HEK293 (cell line): ENCODE data around the gene ZNF835.
"Not testable (repeated sequence)": the region's sequence is repeated elsewhere in the genome, so short reads cannot be mapped to it uniquely, and the experiment has no call there.

ENCODE experiments used
- CTCF ChIA-PET: fragments of 350-600 bp; formaldehyde crosslinking; extraction: SDS; loops from one replicate; lab custom pipeline; 2021; ENCODE audit warnings: antibody characterized with exemption; lab: Yijun Ruan, JAX
- POLR2A ChIA-PET: fragments of 300-600 bp; formaldehyde crosslinking; extraction: SDS; loops from one replicate; lab custom pipeline; 2020; ENCODE audit warnings: antibody characterized with exemption, inconsistent platforms; lab: Yijun Ruan, JAX
- H3K27ac ChIP-seq: fragments of 200-500 bp; sonication (Bioruptor generic); 2 replicates; pipeline ENCODE4 v1.5.1; 2014; ENCODE audit warnings: low read depth, low read length, control low read depth, inconsistent platforms; ENCODE audit errors: extremely low read depth
- H3K36me3 ChIP-seq, 2 experiments: fragments of 200-500 bp in 1 of 2; sonication (Bioruptor generic) in 1 of 2; 1 replicate in 1 of 2; 2 replicates in 1 of 2; pipeline ENCODE4 v1.5.1; 2014 to 2017; ENCODE audit warnings: inconsistent platforms in 2 of 2, low read length in 2 of 2; ENCODE audit not compliant: control insufficient read depth in 2 of 2, insufficient read depth in 1 of 2
- H3K4me1 ChIP-seq: fragments of 200-500 bp; sonication (Bioruptor generic); 2 replicates; pipeline ENCODE4 v1.5.1; 2014; ENCODE audit warnings: mild to moderate bottlenecking, low read length, inconsistent platforms; ENCODE audit not compliant: control insufficient read depth, insufficient read depth
- H3K4me3 ChIP-seq: 2 replicates; pipeline ENCODE4 v1.5.1; 2011; ENCODE audit warnings: low read depth, mild to moderate bottlenecking, control low read depth, low read length, moderate library complexity
- H3K9me3 ChIP-seq: fragments of 200-500 bp; sonication (Bioruptor generic); 2 replicates; pipeline ENCODE4 v1.5.1; 2014; ENCODE audit warnings: low read depth, low read length, inconsistent platforms; ENCODE audit not compliant: control insufficient read depth, insufficient read depth
- HIC1 ChIP-seq: fragments of 450-650 bp; formaldehyde crosslinking; IDR thresholded peaks from 2 replicates; pipeline ENCODE4 v1.5.1; 2016; ENCODE audit warnings: missing biosample characterization, missing genetic modification characterization
- HOXC10 ChIP-seq: sonication (generic); formaldehyde crosslinking; IDR thresholded peaks from 2 replicates; pipeline ENCODE4 v1.8.1; 2023; ENCODE audit warnings: mild to moderate bottlenecking, missing genetic modification reagents
- OSR2 ChIP-seq: fragments of 450-650 bp; formaldehyde crosslinking; IDR thresholded peaks from 2 replicates; pipeline ENCODE4 v1.5.1; 2016; ENCODE audit warnings: missing biosample characterization, missing genetic modification characterization
- ZEB2 ChIP-seq: fragments of 450-650 bp; formaldehyde crosslinking; IDR thresholded peaks from 2 replicates; pipeline ENCODE4 v1.5.1; 2016; ENCODE audit warnings: missing biosample characterization, missing genetic modification characterization
- ZNF133 ChIP-seq: fragments of 450-650 bp; formaldehyde crosslinking; IDR thresholded peaks from 2 replicates; pipeline ENCODE4 v1.5.1; 2016; ENCODE audit warnings: missing biosample characterization, missing genetic modification characterization
- ZNF274 ChIP-seq, 2 experiments: fragments of 200-500 bp in 1 of 2; fragments of 450-650 bp in 1 of 2; sonication (Bioruptor generic) in 1 of 2; formaldehyde crosslinking in 1 of 2; IDR thresholded peaks; 2 replicates each; pipeline versions ENCODE4 v1.5.1 to v1.6.1; 2014 to 2016; ENCODE audit warnings: borderline replicate concordance in 1 of 2, inconsistent platforms in 1 of 2, low read length in 1 of 2, missing biosample characterization in 1 of 2, missing genetic modification characterization in 1 of 2
- ZNF341 ChIP-seq: fragments of 450-650 bp; formaldehyde crosslinking; IDR thresholded peaks from 2 replicates; pipeline ENCODE4; 2016; ENCODE audit warnings: low read depth, missing biosample characterization, missing genetic modification characterization
- ZNF37A ChIP-seq: fragments of 450-650 bp; IDR thresholded peaks from 2 replicates; pipeline ENCODE4 v1.5.1; 2018; ENCODE audit warnings: missing biosample characterization, missing genetic modification characterization
- ZNF416 ChIP-seq: fragments of 450-650 bp; formaldehyde crosslinking; IDR thresholded peaks from 2 replicates; pipeline ENCODE4 v1.5.1; 2016; ENCODE audit warnings: missing biosample characterization, missing genetic modification characterization
- ZNF701 ChIP-seq: fragments of 450-650 bp; formaldehyde crosslinking; IDR thresholded peaks from 2 replicates; pipeline ENCODE4 v1.5.1; 2016; ENCODE audit warnings: missing biosample characterization, missing genetic modification characterization
- ZNF776 ChIP-seq: fragments of 450-650 bp; formaldehyde crosslinking; IDR thresholded peaks from 2 replicates; pipeline ENCODE4 v1.5.0; 2017; ENCODE audit warnings: missing biosample characterization, missing genetic modification characterization, borderline replicate concordance
- ZXDB ChIP-seq: fragments of 450-650 bp; formaldehyde crosslinking; IDR thresholded peaks from 2 replicates; pipeline ENCODE4 v1.5.1; 2016; ENCODE audit warnings: missing biosample characterization, missing genetic modification characterization

Gene ZNF835

GRCh38 chr19:56681702-56682101 is 10.1 kb upstream of the ZNF835 start:
- TF ChIP-seq ZNF341 (tag by site-specific recombination) (peak; percentile 35), ZNF274 (IDR thresholded peaks at IDR 0.05; ENCODE audit: low read length) (no peak), ZNF274 (tag by site-specific recombination; IDR thresholded peaks at IDR 0.05; ENCODE audit: borderline replicate concordance) (no peak)
- H3K9me3 ChIP-seq: no peaks in the 10 kb centered on the region
- no peak overlapping the region for H3K4me3 ChIP-seq
- H3K27ac ChIP-seq: no peak overlapping the region
- no peaks in the 10 kb centered on the region for H3K4me1 ChIP-seq
- CTCF ChIA-PET: interaction anchor here (0.6 kb wide), 1 partner anchor 260 kb away, joined by 3 read pairs; no protein-coding TSS in a partner anchor
- no peaks in the 10 kb centered on the region for H3K36me3 ChIP-seq
- POLR2A ChIA-PET: no interaction called here

GRCh38 chr19:56678205-56678604 is 6.6 kb upstream of the ZNF835 start:
- Histone ChIP-seq H3K4me3 (no peak overlapping the region), H3K27ac (no peak overlapping the region), H3K36me3 (no peaks in the 10 kb centered on the region), H3K4me1 (no peaks in the 10 kb centered on the region), H3K9me3 (no peaks in the 10 kb centered on the region)
- CTCF ChIA-PET: interaction anchor here (0.7 kb wide), 1 partner anchor 421 kb away, joined by 3 read pairs; no protein-coding TSS in a partner anchor
- POLR2A ChIA-PET: no interaction called here
- TF ChIP-seq ZNF701 (no peak), ZEB2 (tag by site-specific recombination) (no peak), HOXC10 (CRISPR knock-in tag) (no peak), ZXDB (tag by site-specific recombination) (no peak), ZNF37A (no peak), ZNF776 (tag by site-specific recombination) (no peak), ZNF341 (tag by site-specific recombination) (no peak)

- H3K36me3 ChIP-seq, POLR2A ChIA-PET, H3K9me3 ChIP-seq, H3K4me1 ChIP-seq, H3K4me3 ChIP-seq, H3K27ac ChIP-seq: not testable (repeated sequence)
- CTCF ChIA-PET: interaction anchor here (0.6 kb wide), 1 partner anchor 172 kb away, joined by 3 read pairs; no protein-coding TSS in a partner anchor
Observed at GRCh38 chr19:56672610-56673009, 1.1 kb upstream of the ZNF835 start.

GRCh38 chr19:56670961-56671612 is 470 bp downstream of the ZNF835 start:
- H3K4me3 ChIP-seq: no peak overlapping the region

More at GRCh38 chr19:56670961-56671612, 470 bp downstream of the ZNF835 start:
- CTCF ChIA-PET: no interaction called here
- POLR2A ChIA-PET: no interaction called here
- H3K9me3 ChIP-seq: peaks cover 2% of the 10 kb centered on the region; the same call in 1 of the 2 replicates
- no peak for TF ChIP-seq HIC1 (tag by site-specific recombination)
- TF ChIP-seq ZNF133 (tag by site-specific recombination): no peak
- TF ChIP-seq ZNF416: no peak
- TF ChIP-seq OSR2: no peak
- no peak overlapping the region for H3K27ac ChIP-seq
- no peaks in the 10 kb centered on the region for H3K36me3 ChIP-seq
- no peaks in the 10 kb centered on the region for H3K4me1 ChIP-seq
